AG09309 (cell line): ENCODE measurements around the gene CACNB2.

Experiments used
- DNase-seq: peaks from one replicate; pipeline ENCODE4 v3.0.0-alpha.2; 2010; ENCODE audit warnings: low read depth
- H3K4me3 ChIP-seq: 2 replicates; pipeline ENCODE4 v1.5.1; 2011; ENCODE audit warnings: mild to moderate bottlenecking, low read depth, low read length, moderate library complexity; ENCODE audit not compliant: control insufficient read depth
- TF ChIP-seq, protein P1 (sequence below): IDR thresholded peaks from 2 replicates; pipeline ENCODE4 v1.5.1; 2011; ENCODE audit warnings: mild to moderate bottlenecking, low read depth, low read length, inconsistent platforms; ENCODE audit not compliant: insufficient read depth, control insufficient read depth; ENCODE audit errors: missing control alignments

CACNB2 gene

DNA sequence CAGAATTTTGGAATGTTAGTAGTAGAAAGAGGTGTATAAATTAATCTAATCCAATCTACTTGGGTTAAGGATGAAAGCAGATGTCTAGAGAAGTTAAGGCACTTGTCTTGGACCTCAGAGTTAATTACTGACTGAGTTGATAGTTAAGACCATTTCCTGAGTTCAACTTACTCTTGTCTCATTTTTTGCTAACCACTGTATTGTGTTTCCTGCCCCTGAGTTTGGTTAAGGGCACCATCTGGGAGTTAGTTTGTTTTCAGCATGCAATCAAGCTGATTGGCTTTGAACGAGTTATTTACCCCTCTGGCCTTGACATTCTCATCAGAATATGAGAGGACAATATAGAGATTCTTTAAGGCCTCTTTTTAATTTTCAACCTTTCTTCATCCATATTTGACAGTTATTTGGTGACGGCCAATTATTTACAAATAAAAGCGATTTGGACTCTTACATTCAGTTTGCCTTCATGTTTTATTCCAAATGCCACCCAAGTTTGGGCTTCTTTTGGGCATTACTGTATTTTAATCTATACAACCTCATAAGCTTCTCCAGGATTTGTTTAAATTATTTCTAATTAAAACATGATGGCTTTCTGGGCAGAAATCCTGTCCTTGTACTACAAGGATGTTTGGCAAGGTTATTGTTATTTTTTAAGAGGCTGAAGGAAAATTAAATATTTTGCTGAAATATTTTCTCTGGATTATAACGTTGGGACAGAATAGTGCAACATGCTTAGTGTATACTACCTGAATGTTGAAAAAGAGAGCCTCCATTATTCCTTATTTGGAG is 225.0 kb downstream of the CACNB2 start:
- TF ChIP-seq, protein P1, sequence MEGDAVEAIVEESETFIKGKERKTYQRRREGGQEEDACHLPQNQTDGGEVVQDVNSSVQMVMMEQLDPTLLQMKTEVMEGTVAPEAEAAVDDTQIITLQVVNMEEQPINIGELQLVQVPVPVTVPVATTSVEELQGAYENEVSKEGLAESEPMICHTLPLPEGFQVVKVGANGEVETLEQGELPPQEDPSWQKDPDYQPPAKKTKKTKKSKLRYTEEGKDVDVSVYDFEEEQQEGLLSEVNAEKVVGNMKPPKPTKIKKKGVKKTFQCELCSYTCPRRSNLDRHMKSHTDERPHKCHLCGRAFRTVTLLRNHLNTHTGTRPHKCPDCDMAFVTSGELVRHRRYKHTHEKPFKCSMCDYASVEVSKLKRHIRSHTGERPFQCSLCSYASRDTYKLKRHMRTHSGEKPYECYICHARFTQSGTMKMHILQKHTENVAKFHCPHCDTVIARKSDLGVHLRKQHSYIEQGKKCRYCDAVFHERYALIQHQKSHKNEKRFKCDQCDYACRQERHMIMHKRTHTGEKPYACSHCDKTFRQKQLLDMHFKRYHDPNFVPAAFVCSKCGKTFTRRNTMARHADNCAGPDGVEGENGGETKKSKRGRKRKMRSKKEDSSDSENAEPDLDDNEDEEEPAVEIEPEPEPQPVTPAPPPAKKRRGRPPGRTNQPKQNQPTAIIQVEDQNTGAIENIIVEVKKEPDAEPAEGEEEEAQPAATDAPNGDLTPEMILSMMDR, result no peak
- DNase-seq, result no peak
- H3K4me3 ChIP-seq, result no peak overlapping the region

GRCh38 chr10:18367840-18368239 is 227.6 kb downstream of the CACNB2 start:
- H3K4me3 ChIP-seq, result no peak overlapping the region
- DNase-seq, result no peak
- TF ChIP-seq, protein P1, result no peak

DNA sequence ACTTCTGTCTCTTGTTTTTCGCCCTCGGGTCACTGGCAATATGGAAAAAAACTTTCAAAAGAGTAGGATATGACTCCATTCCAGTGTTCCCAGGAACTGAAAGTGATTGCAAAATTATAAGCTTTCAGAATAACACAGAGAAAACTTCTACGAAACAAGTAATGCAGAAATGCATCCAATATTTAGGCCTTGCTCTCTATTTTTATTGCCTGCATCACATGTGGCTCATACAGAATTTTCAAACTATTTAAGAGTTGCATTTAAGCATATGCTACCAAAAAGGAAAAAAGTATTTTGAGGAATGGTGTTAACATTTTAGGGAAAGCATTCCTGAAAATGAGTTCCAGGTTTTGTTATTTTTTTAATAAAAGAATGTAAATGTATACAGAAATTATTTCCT is 228.0 kb downstream of the CACNB2 start:
- TF ChIP-seq, protein P1, result no peak
- DNase-seq, result no peak

DNA sequence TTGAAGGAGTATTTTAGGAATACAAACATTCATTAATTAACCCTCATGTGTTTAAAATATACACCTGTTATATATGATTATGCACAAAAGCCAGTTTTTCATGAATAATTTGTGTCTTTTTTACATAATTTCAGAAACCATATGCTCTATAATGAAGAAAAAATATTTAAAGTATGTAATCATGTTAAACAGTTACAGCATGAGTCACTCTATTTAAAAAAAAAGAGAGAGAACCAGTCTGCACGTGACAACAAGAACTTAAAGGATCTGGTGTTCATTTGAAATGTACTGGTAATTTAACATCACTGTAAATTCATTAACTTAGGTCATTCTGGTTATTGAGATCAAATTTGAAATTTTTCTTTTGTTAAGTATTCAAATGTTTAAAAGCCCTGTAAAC is 228.5 kb downstream of the CACNB2 start:
- no peak overlapping the region for H3K4me3 ChIP-seq
- no peak for DNase-seq
- TF ChIP-seq, protein P1, result no peak

More for the DNA sequence above, 228.0 kb downstream of the CACNB2 start:
- H3K4me3 ChIP-seq, result no peak overlapping the region

GRCh38 chr10:18369859-18370473 is 229.7 kb downstream of the CACNB2 start:
- TF ChIP-seq, protein P1, result no peak
- no peak overlapping the region for H3K4me3 ChIP-seq
- no peak for DNase-seq

DNA sequence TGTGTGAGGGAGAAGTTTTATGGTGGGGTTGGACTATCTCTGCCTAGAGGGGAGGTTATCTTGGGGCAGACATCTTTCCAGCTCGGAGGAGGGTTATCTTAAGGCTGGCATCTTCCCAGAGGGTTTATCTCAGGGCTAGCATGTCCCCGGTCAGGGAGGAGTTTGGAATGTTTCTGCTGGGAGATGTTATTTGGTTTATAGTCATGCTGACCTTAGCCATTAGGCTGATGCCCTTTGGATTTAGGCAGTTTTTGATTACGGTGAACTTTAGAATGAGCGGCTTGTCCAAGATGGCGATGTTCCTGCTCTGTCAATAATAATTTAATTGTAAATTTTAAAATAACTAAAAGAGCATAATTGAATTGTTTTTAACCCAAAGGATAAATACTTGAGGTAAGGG is 236.4 kb downstream of the CACNB2 start:
- no peak for DNase-seq
- no peak overlapping the region for H3K4me3 ChIP-seq
- TF ChIP-seq, protein P1, result no peak
